Measurements from ENCODE around the gene PRKAR1B. TPM values are rescaled to one million over a fixed set of nuclear protein-coding genes. Genes with fewer than 3 reads are reported as not detected.

The PRKAR1B gene
- total RNA-seq, 1 experiment from 2014 or later, result 14.1 TPM

GRCh38 chr7:646951-647350, 80.1 kb downstream of the PRKAR1B start (continued):
- TF ChIP-seq EZH2phosphoT487 (IDR thresholded peaks at IDR 0.05; ENCODE audit: borderline replicate concordance), result no peak

GRCh38 chr7:646487-646886, 80.6 kb downstream of the PRKAR1B start:
- H3K4me1 ChIP-seq (ENCODE audit: control insufficient read depth in 1 of 2, insufficient read depth in 2 of 2, low read length in 2 of 2), result peaks cover 4 to 5% of the 10 kb centered on the region in 2 experiments; a peak in 3 of 4 replicates
- no peaks in the 10 kb centered on the region for H3K36me3 ChIP-seq (ENCODE audit: control insufficient read depth in 1 of 2, insufficient read depth in 2 of 2, low read length in 2 of 2)
- ChIA-PET POLR2A (no interaction called here), RAD21 (ENCODE audit: low non-redundant PET in 1 of 2, low total read pairs in 2 of 2, uncharacterized antibody in 2 of 2, unreplicated experiment in 2 of 2) (no interaction called here), CTCF (no interaction called here)
- ATAC-seq, result no peak
- TF ChIP-seq EZH2 (IDR thresholded peaks at IDR 0.05) (no peak), REST (IDR thresholded peaks at IDR 0.05; ENCODE audit: low read depth) (no peak), JUND (IDR thresholded peaks at IDR 0.05) (no peak), YY1 (IDR thresholded peaks at IDR 0.05; ENCODE audit: extremely low read depth, insufficient replicate concordance, low read depth, low read length) (no peak), CBX3 (IDR thresholded peaks at IDR 0.05; ENCODE audit: low read depth) (no peak), CTCF (IDR thresholded peaks at IDR 0.05 in 2 of 3, conservative IDR thresholded peaks at IDR 0.05 in 1 of 3; ENCODE audit: borderline replicate concordance in 1 of 3, insufficient read depth in 1 of 3, low read depth in 2 of 3, low read length in 2 of 3) (no peak)
- H2AFZ ChIP-seq (ENCODE audit: low read depth, low read length, poor library complexity, severe bottlenecking), result no peak overlapping the region
- H3K79me2 ChIP-seq (ENCODE audit: insufficient read depth, low read length), result no peaks in the 10 kb centered on the region
- no peaks in the 10 kb centered on the region for H4K20me1 ChIP-seq (ENCODE audit: insufficient read depth)
- no peak overlapping the region for H3K4me2 ChIP-seq (ENCODE audit: low read length)
- no TSS peak for BruUV-seq (replicated peaks)
- H3K9ac ChIP-seq (ENCODE audit: low read length), result no peak overlapping the region
- H3K9me3 ChIP-seq (ENCODE audit: control insufficient read depth in 1 of 2, insufficient read depth in 1 of 2, low read depth in 1 of 2, low read length in 2 of 2), result peaks cover 0 to 6% of the 10 kb centered on the region in 2 experiments; a peak in 1 of 4 replicates
- no peak for DNase-seq (ENCODE audit: low read depth, low spot score)
- H3K27me3 ChIP-seq (ENCODE audit: insufficient read depth, low read length), result no peaks in the 10 kb centered on the region
- no peak overlapping the region for H3K4me3 ChIP-seq (replicated peaks in 1 of 2; ENCODE audit: low read depth in 1 of 2, low read length in 2 of 2)
- H3K9me2 ChIP-seq (ENCODE audit: insufficient read depth), result no peaks in the 10 kb centered on the region
- intact Hi-C loops (cut with micrococcal nuclease), result no loop called here
- no peak overlapping the region for H3K27ac ChIP-seq (ENCODE audit: low read depth, low read length)

Data from HCT116 (cell line).